H1 (cell line): ENCODE data around the gene ACTL9. TPM values are rescaled to one million over a fixed set of nuclear protein-coding genes. Genes with fewer than 3 reads are reported as not detected.

Experiments
- CTCF ChIA-PET: fragments of 300-600 bp; sonication (Branson Sonifier 250); formaldehyde crosslinking; loops from one replicate; lab custom pipeline; 2021; ENCODE audit not compliant: partially characterized antibody; lab: Charles Lee
- POLR2A ChIA-PET: fragments of 300-600 bp; sonication (Branson Sonifier 250); formaldehyde crosslinking; loops from one replicate; lab custom pipeline; 2021; ENCODE audit warnings: inconsistent platforms; ENCODE audit not compliant: partially characterized antibody; lab: Charles Lee
- DNase-seq, 2 experiments: peaks; one replicate each; pipeline versions ENCODE4 v3.0.0 to v3.0.0-alpha.2; 2010 to 2022; ENCODE audit warnings: low spot score in 2 of 2, low read depth in 1 of 2, mixed read lengths in 1 of 2
- FAIRE-seq: peaks from 2 replicates; lab custom pipeline; 2011; peaks lifted over from hg19 to GRCh38; lab: Jason Lieb, UNC
- H2AFZ ChIP-seq: 2 replicates; pipeline ENCODE4 v1.8.1; 2012; ENCODE audit warnings: low read length, inconsistent platforms
- H2AK5ac ChIP-seq: 2 replicates; pipeline ENCODE4 v1.6.1; 2013; ENCODE audit warnings: low read depth, low read length
- H2BK120ac ChIP-seq: replicated peaks from 2 replicates; pipeline ENCODE3; 2013; ENCODE audit warnings: low read depth, low read length, inconsistent platforms
- H2BK12ac ChIP-seq: 2 replicates; pipeline ENCODE4 v1.6.1; 2013; ENCODE audit warnings: low read depth, low read length
- H2BK15ac ChIP-seq: 2 replicates; pipeline ENCODE4 v1.6.1; 2013; ENCODE audit warnings: low read length
- H2BK20ac ChIP-seq: 2 replicates; pipeline ENCODE4 v1.6.1; 2013; ENCODE audit warnings: low read length
- H2BK5ac ChIP-seq: 2 replicates; pipeline ENCODE4 v1.6.1; 2013; ENCODE audit warnings: low read depth, low read length
- H3K14ac ChIP-seq: 2 replicates; pipeline ENCODE4 v1.6.1; 2013; ENCODE audit warnings: inconsistent platforms; ENCODE audit not compliant: insufficient read length
- H3K18ac ChIP-seq: 2 replicates; pipeline ENCODE4 v1.6.1; 2013; ENCODE audit warnings: low read length; ENCODE audit errors: extremely low read depth
- H3K23ac ChIP-seq: 2 replicates; pipeline ENCODE4 v1.6.1; 2013; ENCODE audit warnings: inconsistent platforms; ENCODE audit not compliant: insufficient read length
- H3K23me2 ChIP-seq: 2 replicates; pipeline ENCODE4 v1.6.1; 2013; ENCODE audit warnings: low read depth, low read length
- H3K27ac ChIP-seq: 2 replicates; pipeline ENCODE4 v1.6.1; 2011; ENCODE audit warnings: low read depth, low read length, inconsistent platforms
- H3K27me3 ChIP-seq, 4 experiments: replicated peaks in 1 of 4; 1 replicate in 1 of 4; 2 replicates in 3 of 4; pipeline versions ENCODE4 v1.6.1 to v1.8.1; 2011 to 2013; ENCODE audit warnings: low read length in 3 of 4, mild to moderate bottlenecking in 3 of 4, inconsistent platforms in 2 of 4, mixed read lengths in 2 of 4, moderate library complexity in 1 of 4; ENCODE audit not compliant: control insufficient read depth in 3 of 4, insufficient read depth in 3 of 4; ENCODE audit errors: extremely low read depth in 1 of 4
- H3K36me3 ChIP-seq, 4 experiments: 2 replicates each; pipeline versions ENCODE4 v1.6.1 to v1.8.1; 2011 to 2013; ENCODE audit warnings: mild to moderate bottlenecking in 4 of 4, low read length in 3 of 4, moderate library complexity in 2 of 4, control low read depth in 1 of 4, inconsistent platforms in 1 of 4; ENCODE audit not compliant: insufficient read depth in 4 of 4, control insufficient read depth in 2 of 4
- H3K4ac ChIP-seq: replicated peaks from 2 replicates; pipeline ENCODE3; 2013; ENCODE audit warnings: low read length, low read depth, mixed read lengths, inconsistent platforms; ENCODE audit not compliant: insufficient read length
- H3K4me1 ChIP-seq, 4 experiments: replicated peaks in 1 of 4; 1 replicate in 1 of 4; 2 replicates in 3 of 4; pipeline versions ENCODE4 v1.6.1 to v1.8.1; 2011 to 2013; ENCODE audit warnings: low read length in 3 of 4, inconsistent platforms in 2 of 4, mixed read lengths in 1 of 4; ENCODE audit not compliant: insufficient read depth in 4 of 4, control insufficient read depth in 3 of 4
- H3K4me2 ChIP-seq, 2 experiments: 2 replicates each; pipeline versions ENCODE4 v1.6.1 to v1.8.1; 2011 to 2013; ENCODE audit warnings: low read depth in 2 of 2, low read length in 2 of 2, control low read depth in 1 of 2, inconsistent platforms in 1 of 2, mild to moderate bottlenecking in 1 of 2; ENCODE audit not compliant: insufficient read depth in 1 of 2
- H3K4me3 ChIP-seq, 4 experiments: fragments of 200-600, 300-600 bp in 1 of 4; sonication (generic), shearing (Covaris generic), sonication (Bioruptor Twin) in 1 of 4; 2 replicates each; pipeline versions ENCODE4 v1.5.1 to v1.8.1; 2011 to 2016; ENCODE audit warnings: low read length in 4 of 4, low read depth in 3 of 4, control low read depth in 2 of 4, inconsistent platforms in 2 of 4, mild to moderate bottlenecking in 2 of 4, mixed read lengths in 1 of 4, moderate library complexity in 1 of 4; ENCODE audit not compliant: insufficient read depth in 2 of 4; ENCODE audit errors: extremely low read depth in 1 of 4
- H3K56ac ChIP-seq: replicated peaks from 2 replicates; pipeline ENCODE3; 2013; ENCODE audit warnings: low read depth, mild to moderate bottlenecking, mixed read lengths, low read length, inconsistent platforms; ENCODE audit not compliant: insufficient read length
- H3K79me1 ChIP-seq: 2 replicates; pipeline ENCODE4 v1.6.1; 2013; ENCODE audit warnings: low read depth, low read length, control low read depth
- H3K79me2 ChIP-seq, 2 experiments: 2 replicates each; pipeline versions ENCODE4 v1.6.1 to v1.8.1; 2012 to 2013; ENCODE audit warnings: low read length in 2 of 2, mild to moderate bottlenecking in 2 of 2, inconsistent platforms in 1 of 2; ENCODE audit not compliant: insufficient read depth in 2 of 2, control insufficient read depth in 1 of 2
- H3K9ac ChIP-seq, 4 experiments: replicated peaks in 1 of 4; 1 replicate in 1 of 4; 2 replicates in 3 of 4; pipeline versions ENCODE4 v1.6.1 to v1.8.1; 2011 to 2013; ENCODE audit warnings: low read depth in 3 of 4, low read length in 3 of 4, control low read depth in 2 of 4, mild to moderate bottlenecking in 2 of 4, moderate library complexity in 2 of 4, inconsistent platforms in 1 of 4; ENCODE audit errors: extremely low read depth in 1 of 4
- H3K9me3 ChIP-seq, 2 experiments: 2 replicates each; pipeline versions ENCODE4 v1.6.1 to v1.8.1; 2012 to 2013; ENCODE audit warnings: mild to moderate bottlenecking in 2 of 2, moderate library complexity in 2 of 2, control low read depth in 1 of 2, inconsistent platforms in 1 of 2, low read depth in 1 of 2, low read length in 1 of 2, mixed read lengths in 1 of 2; ENCODE audit not compliant: insufficient read depth in 2 of 2
- H4K20me1 ChIP-seq, 2 experiments: replicated peaks in 1 of 2; 2 replicates each; pipeline versions ENCODE3 to v1.8.1; 2011 to 2013; ENCODE audit warnings: inconsistent platforms in 2 of 2, low read length in 2 of 2, mild to moderate bottlenecking in 1 of 2; ENCODE audit not compliant: insufficient read depth in 2 of 2, control insufficient read depth in 1 of 2
- H4K5ac ChIP-seq: 2 replicates; pipeline ENCODE4 v1.6.1; 2013; ENCODE audit warnings: low read length, low read depth, mixed read lengths, inconsistent platforms; ENCODE audit not compliant: insufficient read length
- H4K8ac ChIP-seq: 2 replicates; pipeline ENCODE4 v1.8.0; 2013; ENCODE audit warnings: mild to moderate bottlenecking, moderate library complexity, low read length, inconsistent platforms; ENCODE audit not compliant: insufficient read depth; ENCODE audit errors: extremely low read depth
- H4K91ac ChIP-seq: replicated peaks from 2 replicates; pipeline ENCODE3; 2013; ENCODE audit warnings: low read length, mixed read lengths, inconsistent platforms; ENCODE audit not compliant: insufficient read length
- BCL11A ChIP-seq, 2 experiments: IDR thresholded peaks; one replicate each; pipeline ENCODE4 v1.6.1; 2011; ENCODE audit warnings: low read depth in 2 of 2, low read length in 2 of 2, mild to moderate bottlenecking in 2 of 2
- EZH2 ChIP-seq: fragments of 200-600 bp; sonication (generic); IDR thresholded peaks from 2 replicates; pipeline ENCODE4 v1.7.1; 2012; ENCODE audit warnings: low read depth, mild to moderate bottlenecking, moderate library complexity, low read length, inconsistent platforms; ENCODE audit not compliant: severe bottlenecking
- JUND ChIP-seq: IDR thresholded peaks from 2 replicates; pipeline ENCODE4 v1.6.1; 2011; ENCODE audit warnings: mild to moderate bottlenecking, improper control_type of control experiment, low read length
- KDM4A ChIP-seq: IDR thresholded peaks from one replicate; pipeline ENCODE4 v1.7.1; 2012; ENCODE audit warnings: low read depth, mild to moderate bottlenecking, moderate library complexity, low read length, inconsistent platforms; ENCODE audit not compliant: severe bottlenecking
- NRF1 ChIP-seq: IDR thresholded peaks from 2 replicates; pipeline ENCODE4 v1.6.1; 2011; ENCODE audit warnings: mild to moderate bottlenecking, low read depth, low read length, improper control_type of control experiment
- POU5F1 ChIP-seq: IDR thresholded peaks from 2 replicates; pipeline ENCODE4 v1.6.1; 2011; ENCODE audit warnings: low read depth, mild to moderate bottlenecking, low read length, moderate library complexity
- SIX5 ChIP-seq: IDR thresholded peaks from 2 replicates; pipeline ENCODE4 v1.6.1; 2011; ENCODE audit warnings: mild to moderate bottlenecking, low read depth, low read length
- WGBS, 2 experiments: shearing (Covaris generic) in 1 of 2; methylation state at CpG; one replicate each; pipeline versions ENCODE4 v1.1.6 to v1.1.7; 2013 to 2015; ENCODE audit warnings: low lambda C conversion rate in 2 of 2, mixed read lengths in 2 of 2, inconsistent platforms in 1 of 2, low coverage in 1 of 2, missing lambda C conversion rate in 1 of 2; ENCODE audit not compliant: insufficient replicate concordance in 2 of 2, insufficient coverage in 1 of 2, insufficient read length in 1 of 2; ENCODE audit errors: extremely low coverage in 1 of 2, missing lambda C conversion rate in 1 of 2; 5-methylcytosine and 5-hydroxymethylcytosine counted together
- polyA plus RNA-seq, 7 experiments: library from polyadenylated mRNA; depleted of rRNA in 3 of 7; stranded (reverse) in 5 of 7; unstranded in 2 of 7; fragments of >200 nt in 5 of 7; fragments of 200-250 nt in 2 of 7; gene quantifications; 1 replicate in 5 of 7; 2 replicates in 1 of 7; 4 replicates in 1 of 7; pipeline versions ENCODE4 v1.2.1 to v1.2.3, GENCODE V29; 2011 to 2013; ENCODE audit warnings: missing spikeins in 2 of 7, mixed read lengths in 2 of 7
- total RNA-seq: library from RNA; stranded (reverse); fragmentation: NEBNext Ultra II Directional; extraction: Animal tissue kit (Norgen Biotek cat#: 25700); gene quantifications from 2 replicates; pipeline ENCODE4 v1.2.1, GENCODE V29; 2021
- TF ChIP-seq, protein P1 (sequence below): IDR thresholded peaks from 2 replicates; pipeline ENCODE4 v1.6.1; 2011; ENCODE audit warnings: low read depth, mild to moderate bottlenecking, low read length; ENCODE audit not compliant: insufficient read depth
- TF ChIP-seq, protein P2 (sequence below): IDR thresholded peaks from 2 replicates; pipeline ENCODE4 v1.6.1; 2012; ENCODE audit warnings: low read length, inconsistent platforms

ACTL9 gene
- total and polyA plus RNA-seq, 2 of the 8 experiments (the other 6 are each of a cell fraction or from before 2014, with no cell fraction given) = not detected

DNA sequence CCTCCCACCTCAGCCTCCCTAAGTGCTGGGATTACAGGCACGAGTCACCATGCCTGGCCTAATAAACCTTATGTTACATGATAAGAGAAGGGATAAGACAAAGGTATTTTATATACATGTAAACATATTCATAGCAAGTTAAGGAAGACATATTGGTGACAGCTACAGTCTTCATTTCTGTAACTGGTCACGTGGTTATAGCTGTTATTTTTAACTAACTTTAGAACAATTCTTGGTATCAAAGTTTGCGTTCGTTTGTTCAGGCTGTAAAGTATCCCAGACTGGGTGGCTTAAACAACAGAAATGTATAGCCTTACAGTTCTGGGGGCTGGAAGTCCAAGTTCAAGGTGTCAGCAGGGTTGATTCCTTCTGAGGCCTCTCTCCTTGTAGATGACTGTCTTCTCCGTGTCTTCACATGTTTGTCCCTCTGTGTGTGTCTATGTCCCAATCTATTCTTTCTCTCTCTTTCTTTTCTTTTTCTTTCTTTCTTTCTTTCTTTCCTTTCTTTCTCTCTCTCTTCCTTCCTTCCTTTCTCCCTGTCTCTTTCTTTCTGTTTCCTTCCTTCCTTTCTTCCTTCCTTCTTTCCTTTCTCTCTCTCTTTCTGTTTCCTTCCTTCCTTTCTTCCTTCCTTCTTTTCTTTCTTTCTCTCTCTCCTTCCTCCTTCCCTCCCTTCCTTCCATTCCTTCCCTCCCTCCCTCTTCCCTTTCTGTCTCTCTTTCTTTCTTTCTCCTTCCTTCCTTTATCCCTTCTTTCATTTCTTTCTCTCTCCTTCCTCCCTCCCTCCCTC is 7.6 kb downstream of the ACTL9 start:
- H4K8ac ChIP-seq = no peak overlapping the region
- H3K18ac ChIP-seq = no peak overlapping the region
- H2BK20ac ChIP-seq = no peak overlapping the region
- 60% methylated on average over 5 of the region's 5 CpGs; no CpG with 5 or more reads in 1 of the 2 experiments for WGBS, 2 experiments
- H3K4me1 ChIP-seq = no peaks in the 10 kb centered on the region
- DNase-seq (no peak), FAIRE-seq (no peak)
- no peaks in the 10 kb centered on the region for H3K36me3 ChIP-seq
- no peak overlapping the region for H2BK12ac ChIP-seq
- H2BK5ac ChIP-seq = no peak overlapping the region
- CTCF ChIA-PET = interaction anchor here (1.3 kb wide), 1 partner anchor 20 kb away, joined by 3 read pairs; no protein-coding TSS in a partner anchor
- H4K5ac ChIP-seq = no peak overlapping the region
- no peak overlapping the region for H3K56ac ChIP-seq
- TF ChIP-seq EZH2 (no peak), NRF1 (no peak), BCL11A (IDR thresholded peaks at IDR 0.05; ENCODE audit: low read depth in 2 of 2, low read length in 2 of 2) (no peak), JUND (no peak), KDM4A (no peak), SIX5 (no peak), POU5F1 (no peak)
- TF ChIP-seq, protein P1, sequence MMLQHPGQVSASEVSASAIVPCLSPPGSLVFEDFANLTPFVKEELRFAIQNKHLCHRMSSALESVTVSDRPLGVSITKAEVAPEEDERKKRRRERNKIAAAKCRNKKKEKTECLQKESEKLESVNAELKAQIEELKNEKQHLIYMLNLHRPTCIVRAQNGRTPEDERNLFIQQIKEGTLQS = no peak
- TF ChIP-seq, protein P2, sequence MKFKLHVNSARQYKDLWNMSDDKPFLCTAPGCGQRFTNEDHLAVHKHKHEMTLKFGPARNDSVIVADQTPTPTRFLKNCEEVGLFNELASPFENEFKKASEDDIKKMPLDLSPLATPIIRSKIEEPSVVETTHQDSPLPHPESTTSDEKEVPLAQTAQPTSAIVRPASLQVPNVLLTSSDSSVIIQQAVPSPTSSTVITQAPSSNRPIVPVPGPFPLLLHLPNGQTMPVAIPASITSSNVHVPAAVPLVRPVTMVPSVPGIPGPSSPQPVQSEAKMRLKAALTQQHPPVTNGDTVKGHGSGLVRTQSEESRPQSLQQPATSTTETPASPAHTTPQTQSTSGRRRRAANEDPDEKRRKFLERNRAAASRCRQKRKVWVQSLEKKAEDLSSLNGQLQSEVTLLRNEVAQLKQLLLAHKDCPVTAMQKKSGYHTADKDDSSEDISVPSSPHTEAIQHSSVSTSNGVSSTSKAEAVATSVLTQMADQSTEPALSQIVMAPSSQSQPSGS = no peak
- no peak overlapping the region for H3K14ac ChIP-seq
- H2BK15ac ChIP-seq = no peak overlapping the region
- peaks cover 2 to 8% of the 10 kb centered on the region in 2 experiments; a peak in 1 of 4 replicates for H3K9me3 ChIP-seq
- no peak overlapping the region for H3K4me2 ChIP-seq
- no peaks in the 10 kb centered on the region for H3K79me2 ChIP-seq
- no peaks in the 10 kb centered on the region for H4K20me1 ChIP-seq
- no peak overlapping the region for H4K91ac ChIP-seq
- H3K79me1 ChIP-seq = no peaks in the 10 kb centered on the region
- no peak overlapping the region for H3K27ac ChIP-seq
- no peaks in the 10 kb centered on the region; the same call in 1 of the 2 replicates for H3K23me2 ChIP-seq
- H3K4me3 ChIP-seq = no peak overlapping the region
- no peak overlapping the region for H3K9ac ChIP-seq
- H2AK5ac ChIP-seq = no peak overlapping the region
- H3K4ac ChIP-seq = no peak overlapping the region
- no peak overlapping the region for H2AFZ ChIP-seq
- POLR2A ChIA-PET = no interaction called here
- no peak overlapping the region for H2BK120ac ChIP-seq
- no peak overlapping the region for H3K23ac ChIP-seq
- no peaks in the 10 kb centered on the region for H3K27me3 ChIP-seq
